Prostate gland (tissue), 2 donors: ENCODE measurements around the gene GLIS2.

Experiments used
- POLR2A ChIP-seq: fragments of 450-650 bp; IDR thresholded peaks from one replicate; pipeline ENCODE4 v1.6.1; 2016; ENCODE audit warnings: antibody characterized with exemption, mild to moderate bottlenecking
- POLR2AphosphoS5 ChIP-seq: sonication (generic); formaldehyde crosslinking; IDR thresholded peaks from one replicate; pipeline ENCODE4 v1.6.1; 2017; ENCODE audit warnings: antibody characterized with exemption
- TF ChIP-seq, protein P1 (sequence below), 4 experiments: fragments of 200-600 bp in 2 of 4; fragments of 450-650 bp in 2 of 4; sonication (generic) in 2 of 4; IDR thresholded peaks; 1 replicate in 3 of 4; 2 replicates in 1 of 4; pipeline ENCODE4 v1.5.1; 2016 to 2019; ENCODE audit warnings: antibody characterized with exemption in 4 of 4, mild to moderate bottlenecking in 2 of 4, moderate library complexity in 2 of 4

DNA sequence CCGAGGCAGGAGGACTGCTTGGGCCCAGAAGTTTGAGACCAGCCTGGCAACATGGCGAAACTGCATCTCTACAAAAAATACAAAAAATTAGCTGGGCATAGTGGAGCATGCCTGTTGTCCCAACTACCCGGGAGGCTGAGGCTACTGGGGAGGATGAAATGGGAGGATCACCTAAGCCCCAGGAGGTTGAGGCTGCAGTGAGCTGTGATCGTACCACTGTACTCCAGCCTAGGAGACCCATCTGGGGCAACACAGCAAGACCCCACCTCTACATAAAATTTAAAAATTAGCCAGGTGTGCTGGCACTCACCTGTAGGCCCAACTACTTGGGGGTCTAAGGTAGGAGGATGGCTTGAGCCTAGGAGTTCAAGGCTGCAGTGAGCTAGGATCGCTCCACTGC, 33.5 kb downstream of the GLIS2 start:
- TF ChIP-seq POLR2AphosphoS5 (no peak), POLR2A (no peak)
- TF ChIP-seq, protein P1, sequence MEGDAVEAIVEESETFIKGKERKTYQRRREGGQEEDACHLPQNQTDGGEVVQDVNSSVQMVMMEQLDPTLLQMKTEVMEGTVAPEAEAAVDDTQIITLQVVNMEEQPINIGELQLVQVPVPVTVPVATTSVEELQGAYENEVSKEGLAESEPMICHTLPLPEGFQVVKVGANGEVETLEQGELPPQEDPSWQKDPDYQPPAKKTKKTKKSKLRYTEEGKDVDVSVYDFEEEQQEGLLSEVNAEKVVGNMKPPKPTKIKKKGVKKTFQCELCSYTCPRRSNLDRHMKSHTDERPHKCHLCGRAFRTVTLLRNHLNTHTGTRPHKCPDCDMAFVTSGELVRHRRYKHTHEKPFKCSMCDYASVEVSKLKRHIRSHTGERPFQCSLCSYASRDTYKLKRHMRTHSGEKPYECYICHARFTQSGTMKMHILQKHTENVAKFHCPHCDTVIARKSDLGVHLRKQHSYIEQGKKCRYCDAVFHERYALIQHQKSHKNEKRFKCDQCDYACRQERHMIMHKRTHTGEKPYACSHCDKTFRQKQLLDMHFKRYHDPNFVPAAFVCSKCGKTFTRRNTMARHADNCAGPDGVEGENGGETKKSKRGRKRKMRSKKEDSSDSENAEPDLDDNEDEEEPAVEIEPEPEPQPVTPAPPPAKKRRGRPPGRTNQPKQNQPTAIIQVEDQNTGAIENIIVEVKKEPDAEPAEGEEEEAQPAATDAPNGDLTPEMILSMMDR (IDR thresholded peaks at IDR 0.05) = no peak
